NT2/D1 (cell line): ENCODE measurements around the gene OPN4.

Experiments
- DNase-seq: peaks from one replicate; pipeline ENCODE4 v3.0.0-alpha.2; 2011; ENCODE audit warnings: low read depth, low spot score
- H3K27me3 ChIP-seq: 2 replicates; pipeline ENCODE4 v1.6.0; 2011; ENCODE audit warnings: mild to moderate bottlenecking; ENCODE audit not compliant: insufficient read length, insufficient read depth
- H3K36me3 ChIP-seq: 2 replicates; pipeline ENCODE4 v1.6.1; 2011; ENCODE audit warnings: mild to moderate bottlenecking, low read length, mixed read lengths; ENCODE audit not compliant: insufficient read depth, insufficient read length
- H3K4me1 ChIP-seq: 2 replicates; pipeline ENCODE4 v1.5.1; 2011; ENCODE audit not compliant: insufficient read depth, insufficient read length
- H3K4me3 ChIP-seq: 2 replicates; pipeline ENCODE4 v1.5.1; 2011; ENCODE audit warnings: low read depth; ENCODE audit not compliant: insufficient read length
- H3K9ac ChIP-seq: 2 replicates; pipeline ENCODE4 v1.6.0; 2011; ENCODE audit warnings: low read depth; ENCODE audit not compliant: insufficient read length
- H3K9me3 ChIP-seq: 2 replicates; pipeline ENCODE4 v1.5.1; 2011; ENCODE audit warnings: mild to moderate bottlenecking, low read length; ENCODE audit not compliant: insufficient read depth
- SUZ12 ChIP-seq: IDR thresholded peaks from 2 replicates; pipeline ENCODE4 v1.6.1; 2011; ENCODE audit not compliant: insufficient read length, insufficient read depth; ENCODE audit errors: extremely low read depth
- YY1 ChIP-seq: IDR thresholded peaks from 2 replicates; pipeline ENCODE4 v1.6.1; 2011; ENCODE audit not compliant: insufficient read length, insufficient read depth
- ZNF274 ChIP-seq: IDR thresholded peaks from 2 replicates; pipeline ENCODE4 v1.6.1; 2011; ENCODE audit warnings: mild to moderate bottlenecking, low read depth, low read length

The OPN4 gene

GRCh38 chr10:86663046-86663345 lies 8.6 kb downstream of the OPN4 start:
- no peak for TF ChIP-seq SUZ12
- no peak for TF ChIP-seq YY1
- no peak for TF ChIP-seq ZNF274

GRCh38 chr10:86663576-86664339 lies 9.4 kb downstream of the OPN4 start:
- DNase-seq, result no peak
- Histone ChIP-seq H3K9ac (no peak overlapping the region), H3K36me3 (no peaks in the 10 kb centered on the region), H3K4me3 (no peak overlapping the region), H3K27me3 (no peaks in the 10 kb centered on the region), H3K9me3 (no peaks in the 10 kb centered on the region), H3K4me1 (peaks cover 23% of the 10 kb centered on the region)
- TF ChIP-seq ZNF274, result no peak
- no peak for TF ChIP-seq YY1
- no peak for TF ChIP-seq SUZ12

More at GRCh38 chr10:86663046-86663345, 8.6 kb downstream of the OPN4 start:
- no peak for DNase-seq
- no peak overlapping the region for H3K9ac ChIP-seq
- no peaks in the 10 kb centered on the region for H3K9me3 ChIP-seq
- H3K36me3 ChIP-seq, result no peaks in the 10 kb centered on the region
- no peak overlapping the region for H3K4me3 ChIP-seq
- H3K4me1 ChIP-seq, result peaks cover 20% of the 10 kb centered on the region
- no peaks in the 10 kb centered on the region for H3K27me3 ChIP-seq

GRCh38 chr10:86664341-86665217 lies 10.2 kb downstream of the OPN4 start:
- Histone ChIP-seq H3K4me3 (no peak overlapping the region), H3K9me3 (no peaks in the 10 kb centered on the region), H3K4me1 (peaks cover 24% of the 10 kb centered on the region), H3K27me3 (no peaks in the 10 kb centered on the region), H3K36me3 (no peaks in the 10 kb centered on the region), H3K9ac (no peak overlapping the region)
- DNase-seq, result no peak
- TF ChIP-seq SUZ12, result no peak
- no peak for TF ChIP-seq ZNF274
- no peak for TF ChIP-seq YY1

- DNase-seq, result no peak
- H3K36me3 ChIP-seq, result no peaks in the 10 kb centered on the region
- no peaks in the 10 kb centered on the region for H3K27me3 ChIP-seq
- no peak overlapping the region for H3K9ac ChIP-seq
- no peak overlapping the region for H3K4me3 ChIP-seq
- TF ChIP-seq SUZ12, result no peak
- no peak for TF ChIP-seq ZNF274
- TF ChIP-seq YY1, result no peak
- peaks cover 27% of the 10 kb centered on the region for H3K4me1 ChIP-seq
- H3K9me3 ChIP-seq, result no peaks in the 10 kb centered on the region
These were observed 10.9 kb downstream of the OPN4 start for GRCh38 chr10:86665218-86665607.

GRCh38 chr10:86665868-86666267 lies 11.5 kb downstream of the OPN4 start:
- DNase-seq, result no peak
- no peaks in the 10 kb centered on the region for H3K36me3 ChIP-seq
- no peaks in the 10 kb centered on the region for H3K9me3 ChIP-seq
- no peak overlapping the region for H3K9ac ChIP-seq
- peaks cover 32% of the 10 kb centered on the region for H3K4me1 ChIP-seq
- TF ChIP-seq YY1 (no peak), ZNF274 (no peak), SUZ12 (no peak)
- no peak overlapping the region for H3K4me3 ChIP-seq
- H3K27me3 ChIP-seq, result no peaks in the 10 kb centered on the region

GRCh38 chr10:86666538-86666937 lies 12.2 kb downstream of the OPN4 start:
- Histone ChIP-seq H3K4me3 (no peak overlapping the region), H3K9ac (no peak overlapping the region), H3K4me1 (peaks cover 36% of the 10 kb centered on the region), H3K9me3 (no peaks in the 10 kb centered on the region), H3K27me3 (no peaks in the 10 kb centered on the region), H3K36me3 (no peaks in the 10 kb centered on the region)
- no peak for DNase-seq
- TF ChIP-seq ZNF274, result no peak
- no peak for TF ChIP-seq YY1
- no peak for TF ChIP-seq SUZ12
